Measurements from ENCODE around the gene PPT2.
"Not testable (repeated sequence)": the region's sequence is repeated elsewhere in the genome, so short reads cannot be mapped to it uniquely, and the experiment has no call there.

The PPT2 gene

DNA sequence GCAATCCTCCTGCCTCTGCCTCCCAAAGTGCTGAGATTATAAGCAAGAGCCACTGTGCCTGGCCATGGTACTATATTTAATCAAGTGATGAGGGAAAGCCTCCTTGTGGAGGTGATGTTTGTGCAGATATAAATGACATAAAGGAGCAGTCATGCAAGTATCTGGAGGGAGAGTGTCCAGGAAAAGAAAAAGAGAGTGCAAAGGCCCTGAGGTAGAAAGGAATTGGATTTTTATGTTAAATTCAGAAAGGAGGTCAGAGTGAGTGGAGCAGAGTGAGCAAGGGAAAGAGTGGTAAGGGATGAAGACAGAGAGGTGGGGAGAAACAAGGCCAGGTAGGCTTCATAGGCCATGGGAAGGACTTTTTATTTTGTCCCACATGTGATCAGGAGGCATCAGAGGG, 16.5 kb upstream of the PPT2 start:
- TF ChIP-seq, protein P1, sequence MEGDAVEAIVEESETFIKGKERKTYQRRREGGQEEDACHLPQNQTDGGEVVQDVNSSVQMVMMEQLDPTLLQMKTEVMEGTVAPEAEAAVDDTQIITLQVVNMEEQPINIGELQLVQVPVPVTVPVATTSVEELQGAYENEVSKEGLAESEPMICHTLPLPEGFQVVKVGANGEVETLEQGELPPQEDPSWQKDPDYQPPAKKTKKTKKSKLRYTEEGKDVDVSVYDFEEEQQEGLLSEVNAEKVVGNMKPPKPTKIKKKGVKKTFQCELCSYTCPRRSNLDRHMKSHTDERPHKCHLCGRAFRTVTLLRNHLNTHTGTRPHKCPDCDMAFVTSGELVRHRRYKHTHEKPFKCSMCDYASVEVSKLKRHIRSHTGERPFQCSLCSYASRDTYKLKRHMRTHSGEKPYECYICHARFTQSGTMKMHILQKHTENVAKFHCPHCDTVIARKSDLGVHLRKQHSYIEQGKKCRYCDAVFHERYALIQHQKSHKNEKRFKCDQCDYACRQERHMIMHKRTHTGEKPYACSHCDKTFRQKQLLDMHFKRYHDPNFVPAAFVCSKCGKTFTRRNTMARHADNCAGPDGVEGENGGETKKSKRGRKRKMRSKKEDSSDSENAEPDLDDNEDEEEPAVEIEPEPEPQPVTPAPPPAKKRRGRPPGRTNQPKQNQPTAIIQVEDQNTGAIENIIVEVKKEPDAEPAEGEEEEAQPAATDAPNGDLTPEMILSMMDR (IDR thresholded peaks at IDR 0.05; ENCODE audit: low read depth, low read length) = no peak
- H3K4me3 ChIP-seq (ENCODE audit: low read depth, low read length) = no peak overlapping the region

DNA sequence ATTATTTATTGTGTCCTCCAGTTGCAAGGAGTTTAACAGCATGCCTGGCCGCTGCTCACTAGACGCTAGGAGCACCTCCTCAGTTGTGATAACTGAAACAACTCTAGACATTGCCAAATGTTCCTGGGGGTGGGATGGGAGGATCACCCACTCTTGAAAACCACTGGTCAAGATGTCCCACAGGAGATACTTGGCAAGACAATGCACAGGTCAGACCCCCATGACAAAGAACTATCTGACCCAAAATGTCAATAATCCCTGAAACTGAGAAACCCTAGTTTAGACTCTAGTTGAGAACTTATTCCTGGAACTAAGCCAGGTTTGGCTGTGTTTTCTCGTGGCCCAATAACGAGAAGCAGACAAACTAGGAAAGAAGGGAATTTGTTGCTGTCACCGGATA, 14.4 kb upstream of the PPT2 start:
- no peak overlapping the region for H3K4me3 ChIP-seq (ENCODE audit: low read depth, low read length)
- TF ChIP-seq, protein P1 (IDR thresholded peaks at IDR 0.05; ENCODE audit: low read depth, low read length) = no peak

DNA sequence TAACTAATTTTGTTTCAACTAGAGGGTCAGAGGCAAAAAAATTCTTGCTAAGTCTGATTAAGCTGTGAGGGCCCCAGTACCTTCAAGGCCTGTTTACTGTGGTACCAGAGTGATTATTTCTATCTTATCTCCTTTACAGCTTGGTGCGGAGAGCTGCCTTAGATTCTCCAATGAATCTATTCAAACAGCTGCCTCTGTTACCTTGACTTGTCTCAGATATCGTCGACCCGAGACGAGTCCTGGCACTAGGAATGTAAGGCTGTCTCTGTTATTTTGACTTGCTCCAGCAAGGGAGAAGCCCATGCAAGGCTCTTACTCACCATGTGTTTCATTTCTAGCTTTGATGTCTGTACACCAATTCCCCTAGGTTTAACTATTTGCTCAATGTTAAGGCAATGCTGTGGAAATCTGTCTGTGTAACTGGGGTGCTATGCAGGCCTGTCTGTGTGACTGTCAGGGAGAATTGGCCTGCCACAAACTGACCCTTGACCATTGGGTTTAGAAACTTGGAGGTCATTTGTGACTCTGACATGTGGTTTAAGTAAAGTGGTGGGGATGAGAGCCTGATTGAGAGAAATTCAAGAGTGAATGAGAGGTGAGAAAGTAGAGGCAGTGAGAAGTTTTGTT, 13.4 kb upstream of the PPT2 start:
- TF ChIP-seq, protein P1 (IDR thresholded peaks at IDR 0.05; ENCODE audit: low read depth, low read length) = no peak
- H3K4me3 ChIP-seq (ENCODE audit: low read depth, low read length) = no peak overlapping the region

DNA sequence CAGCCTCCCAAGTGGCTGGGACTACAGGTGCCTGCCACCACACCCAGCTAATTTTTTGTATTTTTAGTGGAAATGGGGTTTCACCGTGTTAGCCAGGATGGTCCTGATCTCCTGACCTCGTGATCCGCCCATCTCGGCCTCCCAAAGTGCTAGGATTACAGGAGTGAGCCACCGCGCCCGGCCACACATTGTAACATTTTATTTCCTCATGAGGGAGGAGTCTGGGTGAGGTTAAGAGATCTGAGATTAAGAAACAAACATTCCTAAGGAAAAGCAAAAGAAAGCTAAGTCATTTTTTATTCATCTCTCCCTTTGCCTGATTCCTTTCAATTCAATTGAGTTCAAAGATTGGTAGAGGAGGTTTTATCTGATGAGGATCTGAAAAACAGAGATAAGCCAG, 9.7 kb upstream of the PPT2 start:
- not testable (repeated sequence) for H3K4me3 ChIP-seq (ENCODE audit: low read depth, low read length)

DNA sequence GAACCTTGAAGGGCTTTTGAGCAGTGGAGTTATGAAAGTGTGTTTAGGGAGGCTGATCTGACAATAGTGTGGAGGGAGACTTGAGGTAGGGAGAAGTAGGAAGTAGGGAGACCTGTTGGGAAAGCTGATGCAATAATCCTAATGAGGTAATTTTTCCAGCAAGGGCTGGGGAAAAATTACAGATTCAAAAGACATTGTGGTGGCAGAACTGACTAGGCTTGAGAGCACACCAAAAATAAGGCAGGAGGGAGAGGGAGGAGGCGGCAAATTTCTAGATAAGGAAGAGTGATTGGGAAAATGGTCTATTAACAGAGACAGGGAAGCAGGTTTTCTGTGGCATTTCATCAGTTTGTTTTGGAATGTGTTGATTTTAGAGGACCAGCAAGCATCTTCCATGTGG, 7.7 kb upstream of the PPT2 start:
- no peak overlapping the region for H3K4me3 ChIP-seq (ENCODE audit: low read depth, low read length)
- TF ChIP-seq, protein P1 (IDR thresholded peaks at IDR 0.05; ENCODE audit: low read depth, low read length) = no peak

DNA sequence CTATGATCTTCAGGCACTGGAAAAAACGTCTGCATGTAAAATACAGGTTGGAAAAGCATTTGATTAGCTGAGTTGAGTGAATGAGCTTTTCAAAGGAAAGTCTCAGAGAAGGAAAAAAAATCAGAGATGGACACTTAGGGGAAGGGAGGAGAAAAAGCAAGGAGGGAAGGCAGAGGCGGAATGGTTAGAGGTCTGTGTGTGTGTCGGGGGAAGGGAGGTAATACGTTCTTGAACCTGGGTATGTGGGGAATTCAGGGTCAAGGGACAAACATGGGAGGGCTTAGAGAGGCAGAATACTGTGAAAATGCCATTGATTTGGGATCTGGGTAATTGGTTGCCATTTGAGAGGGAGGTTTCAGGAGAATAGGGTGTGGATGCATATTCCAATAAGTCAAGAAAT, 7.3 kb upstream of the PPT2 start:
- H3K4me3 ChIP-seq (ENCODE audit: low read depth, low read length) = no peak overlapping the region

DNA sequence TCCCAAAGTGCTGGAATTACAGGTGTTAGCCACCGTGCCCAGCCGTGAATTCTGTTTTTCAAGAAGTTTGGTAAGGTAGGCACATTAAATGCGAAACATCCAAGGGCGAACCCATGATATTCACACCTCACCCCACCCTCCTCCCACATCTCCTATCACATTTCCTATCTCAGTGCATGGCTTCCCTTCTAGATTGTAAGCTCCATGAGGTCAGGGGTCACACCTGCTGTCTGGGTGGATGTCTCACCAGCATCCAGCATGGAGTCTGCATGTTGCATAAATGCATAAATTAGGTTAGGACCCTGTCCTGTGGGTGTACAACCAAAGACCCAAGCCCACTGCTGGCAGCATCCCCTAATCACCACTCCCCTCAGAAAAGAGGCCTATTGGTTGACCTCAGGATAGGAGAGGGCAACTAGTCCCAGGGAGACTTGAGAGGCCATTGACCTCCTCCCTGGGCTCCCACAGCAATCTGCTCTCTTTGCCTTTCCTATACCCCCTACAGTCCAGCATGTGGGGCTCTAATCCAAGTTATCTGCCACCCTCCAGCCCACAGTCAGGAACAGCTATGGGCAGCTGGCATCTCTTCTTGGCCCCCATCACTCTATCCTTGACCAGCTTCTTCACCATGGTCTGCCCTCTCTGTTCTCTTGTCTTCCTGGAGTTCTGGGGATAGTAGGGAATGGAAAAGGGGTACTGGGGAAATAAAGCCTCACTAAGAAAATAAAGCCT, 6.4 kb upstream of the PPT2 start:
- H3K4me3 ChIP-seq (ENCODE audit: low read depth, low read length) = no peak overlapping the region
- TF ChIP-seq, protein P1 (IDR thresholded peaks at IDR 0.05; ENCODE audit: low read depth, low read length) = no peak

More for the DNA sequence above, 7.3 kb upstream of the PPT2 start:
- TF ChIP-seq, protein P1 (IDR thresholded peaks at IDR 0.05; ENCODE audit: low read depth, low read length) = no peak

Measured in WI38 (cell line).